MV-4-11 (cell line): Measurements from ENCODE around the gene CHRM2.

Source experiments
- DNase-seq: peaks from one replicate; lab custom pipeline; 2025; lab: John Stamatoyannopoulos, UW

CHRM2 gene

DNA sequence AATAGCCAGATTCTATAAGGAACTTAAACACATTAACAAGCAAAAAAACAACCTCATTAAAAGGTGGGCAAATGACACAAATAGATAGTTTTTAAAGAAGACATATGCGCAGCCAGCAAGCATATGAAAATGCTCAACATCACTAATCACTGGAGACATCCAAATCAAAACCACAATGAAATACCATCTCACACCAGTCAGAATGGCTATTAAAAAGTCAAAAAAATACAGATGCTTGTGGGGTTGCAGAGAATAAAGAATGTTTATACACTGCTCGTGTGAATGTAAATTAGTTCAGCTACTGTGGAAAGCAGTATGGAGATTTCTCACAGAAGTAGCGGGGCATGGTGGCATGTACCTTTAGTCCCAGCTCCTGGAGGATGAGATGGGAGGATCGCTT lies 164.0 kb downstream of the CHRM2 start:
- DNase-seq, result no peak

DNA sequence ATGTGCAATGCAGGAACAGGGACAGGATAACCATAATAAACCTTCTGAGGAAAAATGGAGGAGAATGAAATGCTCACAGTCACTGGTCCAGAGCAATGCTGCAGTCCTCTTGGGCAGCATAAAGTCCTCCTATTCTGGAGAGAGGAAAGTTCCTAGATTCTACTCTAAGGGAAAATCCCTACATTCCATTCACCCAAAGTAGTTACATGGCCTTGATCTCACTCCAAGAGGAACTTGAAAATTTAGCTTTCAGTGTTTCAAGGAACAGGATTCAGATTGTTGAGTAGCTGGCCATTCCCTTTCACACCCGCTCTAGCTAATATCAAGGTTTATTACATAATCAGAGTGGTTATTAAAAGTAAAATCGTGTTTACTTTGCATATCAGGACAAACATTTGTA lies 168.3 kb downstream of the CHRM2 start:
- no peak for DNase-seq

DNA sequence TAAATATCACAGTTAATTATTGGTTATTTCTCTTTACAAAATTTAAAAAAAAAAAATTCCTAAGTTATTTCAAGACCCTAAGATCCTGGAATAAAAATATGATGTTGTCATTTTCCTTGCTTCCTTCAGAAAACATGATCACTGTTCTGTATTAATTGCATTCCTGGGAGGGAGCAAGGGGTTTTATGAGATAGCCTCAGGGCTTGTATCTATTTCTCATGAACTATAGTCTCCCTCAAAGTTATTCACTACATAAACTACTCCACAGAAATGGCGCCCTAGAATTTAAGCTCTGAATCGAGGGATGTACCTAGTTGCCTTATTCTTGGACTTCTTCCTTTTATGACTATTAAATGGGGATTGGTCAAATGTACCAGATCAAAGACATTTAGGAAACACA lies 170.3 kb downstream of the CHRM2 start:
- DNase-seq, result no peak

DNA sequence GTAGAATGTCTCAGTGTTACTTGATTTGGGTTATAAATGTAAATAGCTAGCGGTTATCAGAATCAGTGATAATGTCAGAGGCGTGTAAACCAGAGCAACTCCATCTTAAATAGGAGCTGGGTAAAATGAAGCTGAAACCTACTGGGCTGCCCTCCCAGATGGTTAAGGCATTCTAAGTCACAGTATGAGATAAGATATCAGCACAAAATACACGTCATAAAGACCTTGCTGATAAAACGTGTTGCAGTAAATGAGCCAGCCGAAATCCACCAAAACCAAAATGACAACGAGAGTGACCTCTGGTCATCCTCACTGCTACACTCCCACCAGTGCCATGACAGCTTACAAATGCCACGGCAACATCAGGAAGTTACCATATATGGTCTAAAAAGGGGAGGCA lies 172.3 kb downstream of the CHRM2 start:
- DNase-seq, result no peak

DNA sequence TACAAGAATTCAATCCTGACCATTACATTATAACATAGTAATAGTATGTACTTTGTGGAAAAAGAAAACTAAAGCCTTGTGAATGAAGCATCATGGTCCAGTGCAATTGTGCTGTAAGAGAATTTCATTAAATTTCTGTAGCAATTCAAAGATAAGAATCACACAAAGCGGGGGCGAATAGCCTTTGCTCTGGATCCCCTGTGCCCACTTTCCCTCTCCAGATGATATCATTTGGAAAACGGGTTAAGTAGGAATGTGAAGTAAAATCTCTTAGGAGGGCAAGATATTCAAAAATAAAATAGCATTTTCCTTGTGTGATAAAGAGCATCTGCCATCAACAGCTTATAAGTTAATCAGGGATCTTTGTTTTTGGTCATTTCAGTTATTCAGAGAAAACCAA lies 177.1 kb downstream of the CHRM2 start:
- no peak for DNase-seq

GRCh38 chr7:137069249-137069963 lies 201.0 kb downstream of the CHRM2 start:
- no peak for DNase-seq
